Small intestine (tissue), 7 donors: Measurements from ENCODE around the gene SRSF10. TPM values are rescaled to one million over a fixed set of nuclear protein-coding genes. Genes with fewer than 3 reads are reported as not detected.

Experiments used
- DNase-seq, 2 donors: peaks; one replicate each; pipeline versions ENCODE4 v3.0.0 to v3.0.0-alpha.2; 2013
- FAIRE-seq: peaks from 2 replicates; lab custom pipeline; 2012; peaks lifted over from hg19 to GRCh38; lab: Jason Lieb, UNC
- H3K27ac ChIP-seq, 3 donors: one replicate each; pipeline ENCODE4 v1.5.1; 2013; ENCODE audit warnings: low read length in 2 of 3, mild to moderate bottlenecking in 2 of 3, control low read depth in 1 of 3, inconsistent platforms in 1 of 3, low read depth in 1 of 3, moderate library complexity in 1 of 3
- H3K27me3 ChIP-seq, 3 donors: one replicate each; pipeline ENCODE4 v1.6.1; 2013; ENCODE audit warnings: low read length in 3 of 3, inconsistent platforms in 1 of 3; ENCODE audit not compliant: control insufficient read depth in 3 of 3, insufficient read depth in 3 of 3
- H3K36me3 ChIP-seq, 3 donors: one replicate each; pipeline ENCODE4 v1.6.1; 2013; ENCODE audit warnings: low read length in 3 of 3, inconsistent platforms in 1 of 3, low read depth in 1 of 3, mild to moderate bottlenecking in 1 of 3, moderate library complexity in 1 of 3; ENCODE audit not compliant: control insufficient read depth in 3 of 3, insufficient read depth in 2 of 3
- H3K4me1 ChIP-seq, 3 donors: one replicate each; pipeline ENCODE4 v1.6.1; 2013; ENCODE audit warnings: low read length in 2 of 3, inconsistent platforms in 1 of 3, low read depth in 1 of 3, mild to moderate bottlenecking in 1 of 3, moderate library complexity in 1 of 3; ENCODE audit not compliant: control insufficient read depth in 3 of 3, insufficient read depth in 2 of 3
- H3K4me3 ChIP-seq, 3 donors: one replicate each; pipeline ENCODE4 v1.5.1; 2013; ENCODE audit warnings: low read length in 3 of 3, control low read depth in 1 of 3, inconsistent platforms in 1 of 3, low read depth in 1 of 3, mild to moderate bottlenecking in 1 of 3, moderate library complexity in 1 of 3
- H3K9me3 ChIP-seq, 2 donors: one replicate each; pipeline ENCODE4 v1.6.1; 2013; ENCODE audit warnings: low read depth in 1 of 2, low read length in 1 of 2; ENCODE audit not compliant: control insufficient read depth in 2 of 2, insufficient read depth in 1 of 2
- WGBS, 3 donors: extraction: QIAGEN DNeasy Blood & Tissue Kit; methylation state at CpG; one replicate each; pipeline ENCODE4 v1.1.7; 2013; 5-methylcytosine and 5-hydroxymethylcytosine counted together
- polyA plus RNA-seq, 4 donors: library from polyadenylated mRNA; stranded (reverse) in 3 of 4; unstranded in 1 of 4; fragments of 200-250 nt in 3 of 4; fragments of 120-200 nt in 1 of 4; gene quantifications; one replicate each; pipeline versions ENCODE4 v1.2.1 to v1.2.3, GENCODE V29; 2013
- donor health status: healthy with polysubstance abuse.
- donor health status: control.
- donor health status: control.
- donor health status: Bipolar disorder and iron deficiency.
- donor health status: healthy.

Gene SRSF10
- polyA plus RNA-seq, 4 donors = 35.9 to 166 (median 56.3) TPM

DNA sequence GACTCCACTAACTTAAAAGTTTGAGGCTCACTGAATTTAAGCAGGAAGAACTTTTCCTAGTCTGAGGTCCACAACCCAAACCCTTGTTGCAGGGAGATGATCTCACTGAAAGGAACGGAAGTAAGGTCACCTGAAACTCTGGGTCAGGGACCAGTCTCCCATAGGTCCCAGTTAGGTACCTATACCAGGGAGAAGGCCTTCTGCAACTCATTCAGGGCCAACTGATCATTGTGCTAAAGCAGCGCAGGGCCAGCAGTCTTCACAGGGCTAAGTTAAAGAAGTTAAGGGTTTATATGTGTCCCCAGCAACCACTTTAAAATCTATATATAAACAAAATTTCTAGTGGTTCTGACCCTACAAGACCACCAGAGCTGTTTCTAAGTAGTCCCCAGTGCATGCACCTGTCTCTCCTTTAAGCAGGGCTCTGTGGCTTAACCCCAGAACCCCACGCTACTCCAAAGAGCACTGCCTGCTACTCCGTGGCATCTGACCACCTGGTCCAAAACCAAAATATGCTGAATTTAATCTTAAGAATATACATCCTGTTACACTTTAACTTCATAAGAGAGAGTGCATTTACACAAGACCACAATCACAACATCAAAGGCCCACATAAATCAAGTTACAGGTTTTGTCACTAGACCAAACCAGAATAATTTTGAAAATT lies 2.8 kb downstream of the SRSF10 start:
- Histone ChIP-seq H3K36me3 (peaks cover 0 to 26% (median 2%) of the 10 kb centered on the region in 3 donors), H3K27me3 (no peaks in the 10 kb centered on the region), H3K4me3 (no peak overlapping the region), H3K27ac (no peak overlapping the region), H3K9me3 (no peaks in the 10 kb centered on the region), H3K4me1 (peaks cover 8 to 18% (median 16%) of the 10 kb centered on the region in 3 donors)
- WGBS, 3 donors = 33 to 48% (median 43%) methylated on average over 4 of the region's 4 CpGs
- DNase-seq (no peak), FAIRE-seq (no peak)

DNA sequence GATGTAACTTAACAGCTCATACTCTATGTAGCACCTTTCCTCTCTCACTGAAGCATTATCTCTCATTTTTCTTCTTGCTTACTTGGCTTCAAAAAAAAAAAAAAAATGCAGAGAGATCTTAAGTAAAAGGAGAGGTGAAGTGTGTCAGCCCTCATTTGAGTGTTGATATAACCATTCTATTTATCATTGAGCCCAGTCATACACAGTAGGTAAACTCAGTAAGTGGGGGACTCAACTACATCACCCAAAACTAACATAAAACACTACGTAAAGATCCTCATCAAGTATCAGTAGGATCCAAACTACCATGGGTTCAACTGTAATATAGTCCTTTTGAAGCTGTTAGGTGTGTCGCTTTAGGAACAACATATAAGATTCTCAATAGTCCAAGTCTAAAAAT lies 12.3 kb downstream of the SRSF10 start:
- Histone ChIP-seq H3K4me1 (peaks cover 0 to 6% (median 0%) of the 10 kb centered on the region in 3 donors), H3K36me3 (peaks cover 0 to 17% (median 7%) of the 10 kb centered on the region in 3 donors), H3K27ac (no peak overlapping the region), H3K9me3 (no peaks in the 10 kb centered on the region), H3K4me3 (no peak overlapping the region), H3K27me3 (no peaks in the 10 kb centered on the region)
- 48 to 60% (median 53%) methylated on average over 2 of the region's 2 CpGs for WGBS, 3 donors
- DNase-seq (no peak), FAIRE-seq (no peak)

DNA sequence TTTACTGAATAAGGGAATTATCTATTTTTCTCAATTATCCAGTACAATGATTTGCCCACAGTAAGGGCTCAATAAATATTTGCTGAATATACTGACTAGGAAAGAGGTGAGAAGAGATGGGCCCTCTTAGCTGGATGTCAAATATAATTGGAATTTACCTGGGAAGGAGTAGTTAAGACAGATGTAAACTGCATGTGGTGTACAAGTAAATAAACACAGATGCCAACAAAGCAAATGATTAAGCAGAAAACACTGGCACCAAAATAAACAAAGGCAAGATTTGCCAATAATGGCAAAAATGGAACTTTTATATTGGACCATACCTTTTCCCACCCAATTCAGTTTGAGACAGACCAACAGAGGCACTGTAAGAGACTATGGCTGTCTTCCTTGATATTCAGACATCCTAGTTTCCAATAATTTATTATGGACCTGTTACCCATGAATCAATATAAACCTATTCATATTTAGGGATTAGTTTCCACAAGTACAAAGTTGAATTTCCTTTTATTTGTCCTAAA lies 13.1 kb downstream of the SRSF10 start:
- DNase-seq = no peak
- no peak for FAIRE-seq

DNA sequence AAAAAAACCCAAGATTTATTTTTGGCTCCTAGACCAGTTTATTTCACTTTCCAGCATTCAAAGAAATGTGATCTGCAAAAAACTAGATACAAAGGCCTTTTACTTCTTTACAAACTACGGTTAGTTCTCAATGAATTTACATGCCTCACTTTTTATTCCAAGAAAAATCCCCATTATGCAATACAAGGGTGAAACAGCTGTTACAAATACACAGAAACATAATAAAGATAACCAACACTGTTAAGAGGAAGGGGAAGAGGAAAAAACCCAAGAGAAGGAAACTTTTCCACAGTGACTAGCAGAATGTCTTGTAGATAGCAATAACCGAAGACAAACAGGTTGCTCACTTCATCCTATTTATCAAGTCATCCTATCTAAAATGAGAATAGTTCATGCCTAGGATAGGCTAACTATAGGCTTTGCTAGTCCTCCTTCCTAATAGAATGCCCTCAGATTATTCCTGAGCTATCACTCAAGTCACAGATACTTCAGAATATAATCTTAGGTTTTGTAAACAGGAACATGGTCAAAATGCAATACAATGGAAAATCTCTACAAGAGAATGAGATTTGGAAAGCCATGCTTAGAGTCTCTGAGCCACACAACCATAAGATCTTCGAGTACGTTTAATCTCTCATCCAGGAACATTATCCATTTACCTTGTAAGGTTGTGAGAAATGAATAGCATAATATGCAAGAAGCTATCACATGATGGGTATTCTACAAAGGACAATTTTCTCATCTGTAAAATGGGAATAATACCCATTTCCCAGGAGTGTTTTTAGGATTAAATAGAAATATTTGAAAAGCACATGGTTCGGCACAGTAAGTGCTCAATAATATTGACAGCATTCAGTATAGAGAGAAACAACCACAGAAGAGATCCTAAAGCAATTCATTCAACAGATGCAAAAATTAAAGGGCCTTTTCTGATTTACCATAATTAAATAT lies 15.1 kb downstream of the SRSF10 start:
- FAIRE-seq (no peak), DNase-seq (peak in 1 of 2 donors; percentile 54)
- no peak overlapping the region for H3K4me3 ChIP-seq
- H3K27ac ChIP-seq = peak overlapping the region in 2 of 3 donors; percentile 31 to 51
- peaks cover 0 to 1% (median under 1%) of the 10 kb centered on the region in 3 donors for H3K36me3 ChIP-seq
- no peaks in the 10 kb centered on the region for H3K27me3 ChIP-seq
- H3K4me1 ChIP-seq = peaks cover 0 to 6% (median 0%) of the 10 kb centered on the region in 3 donors
- no peaks in the 10 kb centered on the region for H3K9me3 ChIP-seq
- 56 to 64% (median 60%) methylated on average over 5 of the region's 5 CpGs for WGBS, 3 donors

More for the DNA sequence above, 13.1 kb downstream of the SRSF10 start:
- peaks cover 0 to 9% (median 7%) of the 10 kb centered on the region in 3 donors for H3K36me3 ChIP-seq
- no peak overlapping the region for H3K27ac ChIP-seq
- H3K9me3 ChIP-seq = no peaks in the 10 kb centered on the region
- H3K4me3 ChIP-seq = no peak overlapping the region
- H3K27me3 ChIP-seq = no peaks in the 10 kb centered on the region
- H3K4me1 ChIP-seq = peaks cover 0 to 6% (median 0%) of the 10 kb centered on the region in 3 donors

DNA sequence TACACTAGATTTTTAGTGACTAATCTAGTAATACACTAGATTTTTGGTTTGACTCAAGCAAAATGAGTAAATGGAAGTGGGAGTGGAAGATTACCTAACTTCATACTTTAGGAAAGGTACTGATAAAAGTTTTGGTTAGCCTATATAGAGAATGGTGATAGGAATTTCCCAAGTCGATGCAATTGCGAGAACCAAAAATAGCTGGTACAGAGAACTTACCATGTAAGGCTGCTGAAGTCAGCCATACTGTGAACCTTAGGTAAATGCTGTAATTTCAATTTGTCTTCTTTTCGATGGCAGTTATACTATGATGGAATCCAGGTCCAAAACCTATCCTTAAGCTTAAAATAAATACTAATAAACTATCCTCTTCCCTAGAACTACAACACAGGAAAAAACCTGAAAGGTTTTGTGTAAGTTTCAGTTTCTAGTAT lies 15.9 kb downstream of the SRSF10 start:
- WGBS, 3 donors = 50 to 73% (median 57%) methylated on average over 3 of the region's 3 CpGs
- no peak overlapping the region for H3K4me3 ChIP-seq
- FAIRE-seq (no peak), DNase-seq (no peak)
- peaks cover 0 to 6% (median 0%) of the 10 kb centered on the region in 3 donors for H3K4me1 ChIP-seq
- peaks cover 0 to 1% (median 0%) of the 10 kb centered on the region in 3 donors for H3K36me3 ChIP-seq
- H3K27me3 ChIP-seq = no peaks in the 10 kb centered on the region
- H3K9me3 ChIP-seq = no peaks in the 10 kb centered on the region
- H3K27ac ChIP-seq = peak overlapping the region in 2 of 3 donors; percentile 27 to 51

DNA sequence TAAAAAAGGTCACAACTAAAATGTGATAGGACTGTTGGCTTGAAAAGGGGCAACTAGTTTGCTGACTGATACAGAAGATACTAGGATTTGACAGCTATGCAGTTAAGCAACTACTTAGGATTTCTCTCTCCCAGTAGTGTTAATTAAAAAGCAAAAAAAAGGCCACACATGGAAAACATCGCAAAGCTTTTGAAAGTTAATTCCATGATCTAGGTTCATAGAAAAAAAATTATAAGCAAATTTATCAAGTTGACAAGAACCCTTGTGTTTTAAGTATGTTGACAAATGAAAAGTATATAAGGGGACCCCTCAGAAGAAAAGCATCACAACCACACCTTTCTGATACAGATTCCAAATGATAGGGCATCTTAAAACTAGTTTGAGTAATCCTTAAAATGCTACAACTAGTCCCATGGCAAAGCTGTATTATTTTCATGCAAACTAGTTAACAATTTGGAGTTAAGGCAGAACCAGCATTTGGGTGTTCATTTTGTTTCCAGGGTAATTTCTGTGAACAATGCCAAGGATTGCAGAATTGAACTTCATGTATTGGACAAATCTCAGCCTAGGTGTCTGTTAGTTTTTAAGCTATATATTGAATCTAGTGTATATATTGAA lies 16.4 kb downstream of the SRSF10 start:
- Histone ChIP-seq H3K9me3 (no peaks in the 10 kb centered on the region), H3K27me3 (no peaks in the 10 kb centered on the region), H3K4me3 (no peak overlapping the region), H3K36me3 (peaks cover 0 to 1% (median 0%) of the 10 kb centered on the region in 3 donors), H3K4me1 (peaks cover 0 to 7% (median 0%) of the 10 kb centered on the region in 3 donors), H3K27ac (peak overlapping the region in 1 of 3 donors; percentile 51)
- DNase-seq (no peak), FAIRE-seq (no peak)
- 74 to 85% (median 80%) methylated on average over 1 of the region's 1 CpG for WGBS, 3 donors

DNA sequence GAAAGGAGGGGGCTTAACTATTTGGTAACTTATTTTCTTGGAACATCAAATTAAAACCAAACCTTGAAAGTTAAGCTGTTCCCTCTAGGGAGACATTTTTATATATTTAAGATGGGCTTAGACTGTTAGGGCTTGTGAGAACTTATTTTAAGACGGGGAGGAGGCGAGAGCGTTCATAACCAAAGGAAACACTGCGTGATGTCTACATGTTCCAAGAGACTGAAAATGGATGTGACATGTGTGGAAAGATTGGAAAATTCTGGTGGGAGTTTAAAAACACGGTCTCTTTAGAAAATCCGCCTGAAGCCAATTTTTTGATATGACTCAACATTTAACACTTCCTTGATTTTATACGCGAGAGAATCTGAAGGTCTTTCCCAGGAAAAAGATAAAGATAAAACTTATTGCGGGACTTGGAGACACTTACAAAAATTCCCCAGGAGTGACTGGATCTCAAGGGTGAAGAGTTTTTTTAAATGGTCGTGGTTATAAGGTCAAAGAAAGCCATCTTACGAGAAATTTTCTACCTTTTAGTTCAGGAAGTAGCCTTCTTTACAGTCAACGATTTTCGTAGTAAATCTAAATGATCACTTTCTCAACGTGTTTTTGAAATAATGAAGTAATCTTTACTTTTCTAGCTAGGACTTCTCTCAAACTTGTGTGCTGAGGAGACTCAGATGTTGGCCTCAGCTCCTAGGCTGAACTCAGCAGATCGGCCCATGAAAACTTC lies 19.7 kb downstream of the SRSF10 start:
- H3K27ac ChIP-seq = peak overlapping the region; percentile 97 to 99 (median 98)
- H3K36me3 ChIP-seq = no peaks in the 10 kb centered on the region
- H3K4me1 ChIP-seq = peaks cover 0 to 16% (median 0%) of the 10 kb centered on the region in 3 donors
- DNase-seq (peak in 1 of 2 donors; percentile 39), FAIRE-seq (no peak)
- 0% methylated on average over 15 of the region's 15 CpGs for WGBS, 3 donors
- no peaks in the 10 kb centered on the region for H3K9me3 ChIP-seq
- H3K27me3 ChIP-seq = no peaks in the 10 kb centered on the region
- H3K4me3 ChIP-seq = peak overlapping the region; percentile 78 to 93 (median 83)
